IMR-90 (cell line): ENCODE measurements around the gene METTL4.

ENCODE experiments used
- BHLHE40 ChIP-seq: fragments of 150-350 bp; IDR thresholded peaks from 2 replicates; pipeline ENCODE4 v1.6.1; 2016; ENCODE audit warnings: mild to moderate bottlenecking, low read depth, low read length
- CEBPB ChIP-seq: IDR thresholded peaks from 2 replicates; pipeline ENCODE4 v1.6.1; 2012; ENCODE audit warnings: low read depth, low read length, improper control_type of control experiment
- FOS ChIP-seq: fragments of 150-350 bp; IDR thresholded peaks from 2 replicates; pipeline ENCODE4 v1.6.1; 2016; ENCODE audit warnings: low read depth, low read length
- MAZ ChIP-seq: IDR thresholded peaks from 2 replicates; pipeline ENCODE4 v1.6.1; 2012; ENCODE audit warnings: low read depth, mild to moderate bottlenecking, low read length, improper control_type of control experiment, moderate library complexity, borderline replicate concordance
- MXI1 ChIP-seq: IDR thresholded peaks from 2 replicates; pipeline ENCODE4 v1.6.1; 2012; ENCODE audit warnings: low read depth, mild to moderate bottlenecking, low read length, moderate library complexity, borderline replicate concordance
- NFE2L2 ChIP-seq: fragments of 150-350 bp; IDR thresholded peaks from 2 replicates; pipeline ENCODE4 v1.6.1; 2016; ENCODE audit warnings: low read depth, mild to moderate bottlenecking, low read length
- POLR2A ChIP-seq: IDR thresholded peaks from 2 replicates; pipeline ENCODE4 v1.6.1; 2012; ENCODE audit warnings: mild to moderate bottlenecking, low read depth, low read length
- RAD21 ChIP-seq: IDR thresholded peaks from 2 replicates; pipeline ENCODE4 v1.6.1; 2012; ENCODE audit warnings: low read length, improper control_type of control experiment
- RCOR1 ChIP-seq: IDR thresholded peaks from 2 replicates; pipeline ENCODE4 v1.6.1; 2012; ENCODE audit warnings: mild to moderate bottlenecking, low read length, improper control_type of control experiment; ENCODE audit not compliant: insufficient replicate concordance
- RFX5 ChIP-seq: IDR thresholded peaks from 2 replicates; pipeline ENCODE4 v1.8.0; 2012; ENCODE audit warnings: low read depth, mild to moderate bottlenecking, low read length, moderate library complexity
- SMC3 ChIP-seq: fragments of 150-350 bp; IDR thresholded peaks from 2 replicates; pipeline ENCODE4 v1.6.1; 2016; ENCODE audit warnings: low read depth, mild to moderate bottlenecking, antibody characterized with exemption, low read length, moderate library complexity
- TF ChIP-seq, protein P1 (sequence below): conservative IDR thresholded peaks from 2 replicates; pipeline ENCODE4 v1.5.1; 2012; ENCODE audit warnings: mild to moderate bottlenecking, low read depth, low read length, improper control_type of control experiment
- TF ChIP-seq, protein P2 (sequence below): fragments of 150-350 bp; IDR thresholded peaks from 2 replicates; pipeline ENCODE4 v1.6.1; 2017; ENCODE audit warnings: mild to moderate bottlenecking, antibody characterized with exemption, low read length, low read depth

- TF ChIP-seq RFX5 = no peak
- TF ChIP-seq, protein P1, sequence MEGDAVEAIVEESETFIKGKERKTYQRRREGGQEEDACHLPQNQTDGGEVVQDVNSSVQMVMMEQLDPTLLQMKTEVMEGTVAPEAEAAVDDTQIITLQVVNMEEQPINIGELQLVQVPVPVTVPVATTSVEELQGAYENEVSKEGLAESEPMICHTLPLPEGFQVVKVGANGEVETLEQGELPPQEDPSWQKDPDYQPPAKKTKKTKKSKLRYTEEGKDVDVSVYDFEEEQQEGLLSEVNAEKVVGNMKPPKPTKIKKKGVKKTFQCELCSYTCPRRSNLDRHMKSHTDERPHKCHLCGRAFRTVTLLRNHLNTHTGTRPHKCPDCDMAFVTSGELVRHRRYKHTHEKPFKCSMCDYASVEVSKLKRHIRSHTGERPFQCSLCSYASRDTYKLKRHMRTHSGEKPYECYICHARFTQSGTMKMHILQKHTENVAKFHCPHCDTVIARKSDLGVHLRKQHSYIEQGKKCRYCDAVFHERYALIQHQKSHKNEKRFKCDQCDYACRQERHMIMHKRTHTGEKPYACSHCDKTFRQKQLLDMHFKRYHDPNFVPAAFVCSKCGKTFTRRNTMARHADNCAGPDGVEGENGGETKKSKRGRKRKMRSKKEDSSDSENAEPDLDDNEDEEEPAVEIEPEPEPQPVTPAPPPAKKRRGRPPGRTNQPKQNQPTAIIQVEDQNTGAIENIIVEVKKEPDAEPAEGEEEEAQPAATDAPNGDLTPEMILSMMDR = no peak
- TF ChIP-seq POLR2A = no peak
- no peak for TF ChIP-seq BHLHE40
- TF ChIP-seq RAD21 = no peak
- TF ChIP-seq RCOR1 = no peak
- TF ChIP-seq MAZ = no peak
- no peak for TF ChIP-seq CEBPB
- TF ChIP-seq, protein P2, sequence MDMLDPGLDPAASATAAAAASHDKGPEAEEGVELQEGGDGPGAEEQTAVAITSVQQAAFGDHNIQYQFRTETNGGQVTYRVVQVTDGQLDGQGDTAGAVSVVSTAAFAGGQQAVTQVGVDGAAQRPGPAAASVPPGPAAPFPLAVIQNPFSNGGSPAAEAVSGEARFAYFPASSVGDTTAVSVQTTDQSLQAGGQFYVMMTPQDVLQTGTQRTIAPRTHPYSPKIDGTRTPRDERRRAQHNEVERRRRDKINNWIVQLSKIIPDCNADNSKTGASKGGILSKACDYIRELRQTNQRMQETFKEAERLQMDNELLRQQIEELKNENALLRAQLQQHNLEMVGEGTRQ = no peak
- TF ChIP-seq SMC3 = no peak
- no peak for TF ChIP-seq MXI1
- TF ChIP-seq FOS = no peak
- TF ChIP-seq NFE2L2 = no peak
These were observed 3.2 kb downstream of the METTL4 start for GRCh38 chr18:2568129-2568528.
